Ectodermal cell (in vitro differentiated cells): ENCODE measurements around the gene RNF157.

Experiments
- H3K27ac ChIP-seq: 2 replicates; pipeline ENCODE4 v1.7.0; 2013; ENCODE audit warnings: mild to moderate bottlenecking, low read depth, low read length; ENCODE audit not compliant: insufficient read depth, poor library complexity, severe bottlenecking
- H3K27me3 ChIP-seq: 2 replicates; pipeline ENCODE4 v1.7.0; 2013; ENCODE audit warnings: mild to moderate bottlenecking, low read length; ENCODE audit not compliant: insufficient read depth, control insufficient read depth, poor library complexity, severe bottlenecking
- H3K36me3 ChIP-seq: one replicate; pipeline ENCODE4 v1.7.0; 2013; ENCODE audit warnings: low read length; ENCODE audit not compliant: control insufficient read depth, insufficient read depth
- H3K4me1 ChIP-seq: one replicate; pipeline ENCODE4 v1.7.0; 2013; ENCODE audit warnings: low read length; ENCODE audit not compliant: control insufficient read depth, insufficient read depth
- H3K4me3 ChIP-seq: 2 replicates; pipeline ENCODE4 v1.7.0; 2013; ENCODE audit warnings: low read depth, low read length, control low read depth; ENCODE audit not compliant: insufficient read depth
- H3K9me3 ChIP-seq: 2 replicates; pipeline ENCODE4 v1.7.0; 2013; ENCODE audit warnings: mild to moderate bottlenecking, low read length, moderate library complexity; ENCODE audit not compliant: control insufficient read depth
- WGBS, 2 experiments: methylation state at CpG; one replicate each; pipeline ENCODE4 v1.1.7; 2013; ENCODE audit warnings: missing lambda C conversion rate in 2 of 2; 5-methylcytosine and 5-hydroxymethylcytosine counted together

RNF157 gene

DNA sequence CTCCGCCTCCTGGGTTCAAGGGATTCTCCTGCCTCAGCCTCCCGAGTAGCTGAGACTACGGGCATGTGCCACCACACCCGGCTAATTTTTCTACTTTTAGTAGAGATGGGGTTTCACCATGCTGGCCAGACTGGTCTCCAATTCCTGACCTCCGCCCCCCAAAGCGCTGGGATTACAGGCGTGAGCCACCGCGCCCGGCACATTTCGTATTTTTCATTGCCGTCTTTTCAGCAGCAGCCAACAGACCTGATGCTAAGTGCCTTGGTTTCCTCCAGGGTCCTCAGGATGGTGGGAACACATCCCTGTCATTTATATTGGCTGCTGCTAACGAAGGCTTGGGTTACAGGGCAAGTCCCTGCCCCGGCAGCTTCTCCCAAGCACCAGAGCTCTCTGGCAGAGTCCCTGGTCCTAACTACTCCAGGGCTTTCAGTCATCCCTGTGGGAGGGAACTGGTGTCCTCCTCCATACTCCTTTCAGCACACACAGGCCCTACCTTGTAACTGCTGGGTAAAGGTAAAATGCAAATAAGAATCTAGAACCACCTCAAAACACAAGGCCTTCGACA, 1.5 kb upstream of the RNF157 start:
- Histone ChIP-seq H3K27ac (no peak overlapping the region), H3K4me3 (no peak overlapping the region), H3K9me3 (no peaks in the 10 kb centered on the region), H3K27me3 (peaks cover 55% of the 10 kb centered on the region), H3K36me3 (no peaks in the 10 kb centered on the region), H3K4me1 (peaks cover 12% of the 10 kb centered on the region)
- 93 to 95% methylated on average over 15 of the region's 15 CpGs for WGBS, 2 experiments

DNA sequence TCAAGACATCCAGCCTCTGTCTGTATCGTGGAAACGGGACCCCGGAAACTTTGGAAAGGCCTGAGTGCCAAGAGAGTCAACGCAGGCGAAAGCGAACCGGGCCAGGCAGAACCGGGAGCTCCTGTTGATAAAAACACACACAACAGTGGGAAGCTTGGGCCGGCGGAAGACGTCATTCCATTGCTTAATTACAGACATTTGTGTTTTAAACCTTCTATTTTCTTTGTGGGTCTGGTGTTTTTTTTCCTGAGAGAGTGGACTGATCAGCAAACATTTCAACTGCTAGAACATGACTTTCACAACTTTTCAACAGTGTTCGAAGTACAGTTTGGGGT, 878 bp upstream of the RNF157 start:
- Histone ChIP-seq H3K36me3 (no peaks in the 10 kb centered on the region), H3K27me3 (peaks cover 55% of the 10 kb centered on the region), H3K4me3 (peak overlapping the region; percentile 52), H3K4me1 (peaks cover 10% of the 10 kb centered on the region), H3K27ac (no peak overlapping the region), H3K9me3 (no peaks in the 10 kb centered on the region)
- 32 to 35% methylated on average over 12 of the region's 12 CpGs for WGBS, 2 experiments

- H3K9me3 ChIP-seq = no peaks in the 10 kb centered on the region
- peaks cover 55% of the 10 kb centered on the region for H3K27me3 ChIP-seq
- no peak overlapping the region for H3K27ac ChIP-seq
- peaks cover 8% of the 10 kb centered on the region for H3K4me1 ChIP-seq
- no peaks in the 10 kb centered on the region for H3K36me3 ChIP-seq
- 2% methylated on average over 75 of the region's 75 CpGs for WGBS, 2 experiments
- H3K4me3 ChIP-seq = peak overlapping the region; percentile 42
These were observed 587 bp downstream of the RNF157 start for GRCh38 chr17:76239538-76240274.

GRCh38 chr17:76238847-76239537, 1.3 kb downstream of the RNF157 start:
- WGBS, 2 experiments = 72 to 73% methylated on average over 10 to 11 of the region's 11 CpGs
- Histone ChIP-seq H3K27ac (no peak overlapping the region), H3K27me3 (peaks cover 55% of the 10 kb centered on the region), H3K4me3 (no peak overlapping the region), H3K9me3 (no peaks in the 10 kb centered on the region), H3K36me3 (no peaks in the 10 kb centered on the region), H3K4me1 (peaks cover 8% of the 10 kb centered on the region)

- no peak overlapping the region for H3K27ac ChIP-seq
- no peaks in the 10 kb centered on the region for H3K9me3 ChIP-seq
- no peak overlapping the region for H3K4me3 ChIP-seq
- WGBS, 2 experiments = 91 to 95% methylated on average over 7 of the region's 7 CpGs
- H3K36me3 ChIP-seq = no peaks in the 10 kb centered on the region
- peaks cover 48% of the 10 kb centered on the region for H3K27me3 ChIP-seq
- H3K4me1 ChIP-seq = peaks cover 8% of the 10 kb centered on the region
These were observed 2.4 kb downstream of the RNF157 start for GRCh38 chr17:76237859-76238313.

DNA sequence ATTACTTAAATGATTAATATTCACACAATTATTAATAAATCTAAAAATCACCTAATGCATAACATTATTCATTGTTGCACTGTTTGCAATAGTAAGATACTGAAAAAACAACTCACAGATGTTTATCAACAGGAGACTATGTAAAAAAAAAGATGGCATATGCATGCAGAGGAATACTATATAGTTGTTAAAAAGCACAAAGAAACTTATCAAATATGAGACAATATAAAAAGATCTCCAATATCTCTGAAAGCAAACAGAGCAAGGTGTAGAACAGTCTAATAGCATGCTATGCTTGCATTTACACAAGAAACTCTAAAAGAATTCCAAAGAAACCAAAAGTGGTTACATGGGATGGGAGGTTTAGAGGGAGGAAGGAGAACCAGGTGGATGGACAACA, 3.7 kb downstream of the RNF157 start:
- peaks cover 40% of the 10 kb centered on the region for H3K27me3 ChIP-seq
- H3K36me3 ChIP-seq = no peaks in the 10 kb centered on the region
- H3K4me3 ChIP-seq = no peak overlapping the region
- peaks cover 8% of the 10 kb centered on the region for H3K4me1 ChIP-seq
- H3K27ac ChIP-seq = no peak overlapping the region
- no peaks in the 10 kb centered on the region for H3K9me3 ChIP-seq

DNA sequence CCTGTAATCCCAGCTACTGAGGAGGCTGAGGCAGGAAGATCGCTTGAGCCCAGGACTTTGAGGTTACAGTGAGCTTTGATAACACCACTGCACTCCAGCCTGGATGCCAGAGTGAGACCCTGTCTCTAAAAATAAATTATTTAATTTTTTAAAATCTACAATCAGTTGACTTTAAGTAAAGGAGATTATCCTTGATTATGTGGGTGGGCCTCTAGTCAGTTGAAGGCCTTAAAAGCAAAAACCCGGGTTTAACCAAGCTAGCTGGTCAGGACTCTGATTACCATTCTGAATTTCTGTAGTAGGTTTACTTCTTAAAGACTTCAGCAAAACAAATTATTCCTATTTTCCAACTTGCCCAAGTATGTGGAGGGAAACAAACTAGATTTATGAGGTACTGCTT, 4.4 kb downstream of the RNF157 start:
- H3K4me3 ChIP-seq = no peak overlapping the region
- peaks cover 33% of the 10 kb centered on the region for H3K27me3 ChIP-seq
- 89 to 92% methylated on average over 2 of the region's 2 CpGs for WGBS, 2 experiments
- H3K4me1 ChIP-seq = peaks cover 2% of the 10 kb centered on the region
- no peaks in the 10 kb centered on the region for H3K9me3 ChIP-seq
- no peaks in the 10 kb centered on the region for H3K36me3 ChIP-seq
- no peak overlapping the region for H3K27ac ChIP-seq

GRCh38 chr17:76234354-76234679, 6.0 kb downstream of the RNF157 start:
- H3K27ac ChIP-seq = no peak overlapping the region
- H3K4me3 ChIP-seq = no peak overlapping the region
- 73 to 90% methylated on average over 3 to 5 of the region's 5 CpGs for WGBS, 2 experiments
- H3K4me1 ChIP-seq = no peaks in the 10 kb centered on the region
- H3K9me3 ChIP-seq = no peaks in the 10 kb centered on the region
- no peaks in the 10 kb centered on the region for H3K36me3 ChIP-seq
- peaks cover 22% of the 10 kb centered on the region for H3K27me3 ChIP-seq

DNA sequence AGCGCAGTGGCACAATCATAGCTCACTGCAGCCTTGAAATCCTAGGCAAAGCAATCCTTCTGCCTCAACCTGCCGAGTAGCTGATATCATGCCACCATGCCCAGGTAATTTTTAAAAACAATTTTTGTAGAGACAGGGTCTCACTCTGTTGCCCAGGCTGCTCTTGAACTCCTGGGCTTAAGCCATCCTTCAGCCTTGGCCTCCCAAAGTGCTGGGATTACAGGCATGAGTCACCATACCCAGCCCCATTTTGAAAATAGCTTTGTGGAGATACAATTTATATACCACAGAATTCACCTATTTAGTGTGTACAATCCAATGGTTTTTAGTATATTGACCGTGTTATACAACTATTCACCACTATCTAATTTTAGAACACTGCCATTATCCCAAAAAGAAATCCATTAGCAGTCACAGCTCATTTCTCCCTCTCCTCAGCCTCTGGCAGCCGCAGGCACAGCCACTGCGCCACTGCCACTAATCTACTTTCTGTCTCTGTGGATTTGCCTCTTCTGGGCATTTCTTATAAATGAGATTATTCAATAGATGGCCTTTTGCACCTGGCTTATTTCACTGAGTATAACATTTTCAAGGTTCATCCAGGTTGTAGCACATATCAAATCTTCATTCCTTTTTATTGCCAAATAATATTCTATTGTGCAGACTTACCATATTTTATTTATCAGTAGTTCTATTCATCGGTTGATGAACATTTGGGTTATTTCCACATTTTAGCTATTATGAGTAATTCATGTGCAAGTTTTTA, 6.5 kb downstream of the RNF157 start:
- Histone ChIP-seq H3K4me1 (no peaks in the 10 kb centered on the region), H3K9me3 (no peaks in the 10 kb centered on the region), H3K27ac (no peak overlapping the region), H3K27me3 (peaks cover 17% of the 10 kb centered on the region), H3K36me3 (no peaks in the 10 kb centered on the region), H3K4me3 (no peak overlapping the region)
- WGBS, 2 experiments = 89 to 95% methylated on average over 5 to 6 of the region's 6 CpGs

DNA sequence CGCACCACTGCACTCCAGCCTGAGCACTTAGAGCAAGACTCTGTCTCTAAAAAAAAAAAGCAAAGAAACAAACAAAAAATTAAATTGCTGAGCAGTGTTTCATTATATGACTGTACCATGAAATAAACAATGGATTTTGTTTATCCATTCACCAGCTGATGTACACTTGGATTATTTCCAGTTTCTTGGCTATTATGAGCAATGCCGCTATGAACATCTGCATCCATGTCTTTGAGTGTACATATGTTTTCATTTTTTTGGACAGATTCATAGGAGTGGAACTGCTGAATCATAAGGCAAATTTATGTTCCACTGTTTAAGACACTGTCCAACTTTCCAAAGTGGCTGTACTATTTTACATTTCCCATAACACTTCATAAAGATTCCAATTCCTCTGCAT, 8.0 kb downstream of the RNF157 start:
- H3K4me3 ChIP-seq = no peak overlapping the region
- no peaks in the 10 kb centered on the region for H3K9me3 ChIP-seq
- H3K27ac ChIP-seq = no peak overlapping the region
- H3K36me3 ChIP-seq = no peaks in the 10 kb centered on the region
- H3K27me3 ChIP-seq = peaks cover 5% of the 10 kb centered on the region
- WGBS, 2 experiments = 94 to 95% methylated on average over 2 of the region's 2 CpGs
- H3K4me1 ChIP-seq = no peaks in the 10 kb centered on the region
